Spinal cord (tissue), 10 donors: ENCODE results near the gene SERTAD3. TPM values are rescaled to one million over a fixed set of nuclear protein-coding genes. Genes with fewer than 3 reads are reported as not detected.

ENCODE experiments used
- DNase-seq, 6 donors: peaks; one replicate each; pipeline versions ENCODE4 v3.0.0 to v3.0.0-alpha.2; 2013 to 2015; ENCODE audit warnings: low spot score in 6 of 6, low read depth in 4 of 6
- H3K27ac ChIP-seq: one replicate; pipeline ENCODE4 v1.5.1; 2013; ENCODE audit warnings: low read depth, low read length, control low read depth
- H3K27me3 ChIP-seq: one replicate; pipeline ENCODE4 v1.6.1; 2013; ENCODE audit warnings: low read length; ENCODE audit not compliant: control insufficient read depth, insufficient read depth
- H3K36me3 ChIP-seq: one replicate; pipeline ENCODE4 v1.6.1; 2013; ENCODE audit warnings: low read length; ENCODE audit not compliant: control insufficient read depth, insufficient read depth
- H3K4me1 ChIP-seq: one replicate; pipeline ENCODE4 v1.6.1; 2013; ENCODE audit warnings: low read length; ENCODE audit not compliant: control insufficient read depth, insufficient read depth
- H3K4me3 ChIP-seq: one replicate; pipeline ENCODE4 v1.5.1; 2013; ENCODE audit warnings: low read depth, low read length, control low read depth
- H3K9me3 ChIP-seq: one replicate; pipeline ENCODE4 v1.6.1; 2013; ENCODE audit warnings: low read length; ENCODE audit not compliant: control insufficient read depth, insufficient read depth
- WGBS: methylation state at CpG from one replicate; pipeline ENCODE4 v1.1.5; 2013; ENCODE audit warnings: missing lambda C conversion rate; ENCODE audit not compliant: insufficient coverage; 5-methylcytosine and 5-hydroxymethylcytosine counted together
- polyA plus RNA-seq, 2 donors: library from polyadenylated mRNA; unstranded; fragments of 120-200 nt; gene quantifications; one replicate each; pipeline ENCODE4 v1.2.1, GENCODE V29; 2013; ENCODE audit not compliant: insufficient read length in 2 of 2
- small RNA-seq: library from RNA; depleted of rRNA; stranded (forward); fragments of <200 nt; gene quantifications from one replicate; pipeline ENCODE3, GENCODE V24; 2014; ENCODE audit warnings: low replicate concordance
- total RNA-seq, 2 donors: library from RNA; depleted of rRNA in 1 of 2; stranded (reverse); fragments of 120-200 nt in 1 of 2; fragments of >200 nt in 1 of 2; gene quantifications; one replicate each; pipeline versions ENCODE4 v1.2.3 to v1.2.4, GENCODE V29; 2013 to 2014
- donor health status: healthy.

SERTAD3 gene
- total and polyA plus RNA-seq, 4 donors: 13.3 to 35.4 (median 15.2) TPM

DNA sequence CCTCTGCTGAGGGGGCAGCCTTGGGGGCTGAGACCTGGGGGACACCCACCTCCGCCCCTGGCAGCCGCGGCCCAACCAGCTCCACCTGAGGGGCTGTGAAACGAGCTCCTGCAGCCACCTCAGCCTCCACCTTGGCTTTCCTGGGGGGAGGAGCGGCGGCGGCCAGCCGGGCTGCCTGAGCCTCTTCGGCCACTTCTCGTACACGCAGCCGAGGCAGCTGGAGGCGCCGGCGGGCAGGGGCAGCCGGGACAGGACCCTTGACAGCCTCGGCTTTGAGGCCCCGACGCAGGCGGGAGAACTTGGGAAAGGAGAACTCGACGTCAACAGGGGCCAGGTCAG is 46.6 kb downstream of the SERTAD3 start:
- H3K27ac ChIP-seq: no peak overlapping the region
- H3K9me3 ChIP-seq: no peaks in the 10 kb centered on the region
- H3K4me1 ChIP-seq: peaks cover 6% of the 10 kb centered on the region
- 94% methylated on average over 20 of the region's 22 CpGs for WGBS
- H3K36me3 ChIP-seq: peaks cover 19% of the 10 kb centered on the region
- DNase-seq: no peak
- H3K4me3 ChIP-seq: no peak overlapping the region
- H3K27me3 ChIP-seq: peaks cover 2% of the 10 kb centered on the region

DNA sequence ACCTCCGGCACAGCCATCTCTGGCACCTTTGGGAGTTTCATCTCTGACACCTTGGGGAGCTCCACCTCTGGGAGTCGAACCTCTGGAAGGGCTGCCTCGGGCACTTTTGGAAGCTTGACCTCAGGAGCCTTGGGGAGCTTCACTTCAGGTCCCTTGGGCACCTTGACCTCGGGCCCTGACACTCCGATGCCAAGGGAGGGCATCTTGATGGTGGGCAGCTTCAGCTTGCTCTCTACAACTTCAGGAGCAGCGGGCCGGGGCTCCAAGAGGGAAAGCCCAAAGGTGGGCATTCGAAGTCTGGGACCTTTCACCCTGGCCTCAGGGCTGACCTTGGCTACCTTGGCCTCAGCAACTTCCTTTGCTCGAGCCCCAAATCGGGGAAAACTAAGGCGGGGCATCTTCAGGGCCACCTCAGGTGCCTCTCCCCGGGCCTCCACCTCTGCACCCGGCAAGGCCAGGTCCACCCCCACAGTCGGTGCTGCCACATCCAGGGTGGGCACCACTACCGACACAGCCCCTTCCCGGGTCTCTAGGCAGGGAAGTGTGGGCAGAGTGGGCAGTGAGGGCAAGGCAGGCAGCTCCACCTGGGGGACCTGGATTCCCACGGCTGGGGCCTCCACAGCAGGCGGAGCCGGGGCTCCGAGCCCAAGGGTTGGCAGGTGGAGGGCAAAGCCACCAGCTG is 47.1 kb downstream of the SERTAD3 start:
- Histone ChIP-seq H3K4me1 (peaks cover 6% of the 10 kb centered on the region), H3K4me3 (no peak overlapping the region), H3K27me3 (peaks cover 2% of the 10 kb centered on the region), H3K9me3 (no peaks in the 10 kb centered on the region), H3K27ac (no peak overlapping the region), H3K36me3 (peaks cover 19% of the 10 kb centered on the region)
- no peak for DNase-seq
- WGBS: 93% methylated on average over 20 of the region's 20 CpGs

DNA sequence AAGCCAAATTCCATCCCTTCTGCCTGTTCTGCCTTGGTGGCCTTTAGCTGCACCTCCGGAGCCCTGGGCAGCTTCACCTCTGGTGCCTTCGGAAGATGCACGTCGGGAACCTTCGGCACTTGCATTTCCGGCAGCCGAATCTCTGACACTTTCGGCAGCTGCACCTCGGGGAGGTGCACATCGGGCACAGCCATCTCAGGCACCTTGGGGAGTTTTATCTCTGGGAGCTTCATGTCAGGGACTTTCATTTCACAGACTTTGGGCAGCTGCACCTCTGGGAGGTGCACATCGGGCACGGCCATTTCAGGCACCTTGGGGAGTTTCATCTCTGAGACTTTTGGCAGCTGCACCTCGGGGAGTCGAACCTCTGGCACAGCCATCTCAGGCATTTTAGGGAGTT is 48.2 kb downstream of the SERTAD3 start:
- Histone ChIP-seq H3K4me1 (peaks cover 6% of the 10 kb centered on the region), H3K9me3 (no peaks in the 10 kb centered on the region), H3K27me3 (peaks cover 2% of the 10 kb centered on the region), H3K27ac (no peak overlapping the region), H3K4me3 (no peak overlapping the region), H3K36me3 (peaks cover 19% of the 10 kb centered on the region)
- no peak for DNase-seq
- 91% methylated on average over 14 of the region's 14 CpGs for WGBS

DNA sequence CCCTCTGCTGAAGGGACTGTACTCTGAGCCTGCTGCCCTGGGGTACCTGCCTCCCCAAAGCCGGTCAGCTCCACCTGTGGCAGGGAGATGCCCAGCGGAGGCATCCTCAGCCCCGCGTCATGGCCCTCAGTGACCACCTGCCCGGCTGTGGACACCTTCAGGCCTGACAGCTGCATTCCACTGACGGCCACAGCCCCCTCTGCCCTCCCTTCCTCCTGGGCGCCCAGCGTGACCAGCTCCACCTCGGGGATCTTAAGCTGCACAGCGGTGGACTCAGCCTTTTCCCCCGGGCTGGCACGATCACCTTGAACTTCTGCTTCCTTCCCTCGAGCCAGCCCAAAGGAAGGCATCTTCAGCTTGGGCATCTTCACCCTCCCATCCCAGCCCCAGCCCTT is 49.3 kb downstream of the SERTAD3 start:
- Histone ChIP-seq H3K4me1 (peaks cover 6% of the 10 kb centered on the region), H3K4me3 (no peak overlapping the region), H3K9me3 (no peaks in the 10 kb centered on the region), H3K27me3 (peaks cover 2% of the 10 kb centered on the region), H3K27ac (no peak overlapping the region), H3K36me3 (peaks cover 22% of the 10 kb centered on the region)
- WGBS: 74% methylated on average over 13 of the region's 13 CpGs
- DNase-seq: no peak

DNA sequence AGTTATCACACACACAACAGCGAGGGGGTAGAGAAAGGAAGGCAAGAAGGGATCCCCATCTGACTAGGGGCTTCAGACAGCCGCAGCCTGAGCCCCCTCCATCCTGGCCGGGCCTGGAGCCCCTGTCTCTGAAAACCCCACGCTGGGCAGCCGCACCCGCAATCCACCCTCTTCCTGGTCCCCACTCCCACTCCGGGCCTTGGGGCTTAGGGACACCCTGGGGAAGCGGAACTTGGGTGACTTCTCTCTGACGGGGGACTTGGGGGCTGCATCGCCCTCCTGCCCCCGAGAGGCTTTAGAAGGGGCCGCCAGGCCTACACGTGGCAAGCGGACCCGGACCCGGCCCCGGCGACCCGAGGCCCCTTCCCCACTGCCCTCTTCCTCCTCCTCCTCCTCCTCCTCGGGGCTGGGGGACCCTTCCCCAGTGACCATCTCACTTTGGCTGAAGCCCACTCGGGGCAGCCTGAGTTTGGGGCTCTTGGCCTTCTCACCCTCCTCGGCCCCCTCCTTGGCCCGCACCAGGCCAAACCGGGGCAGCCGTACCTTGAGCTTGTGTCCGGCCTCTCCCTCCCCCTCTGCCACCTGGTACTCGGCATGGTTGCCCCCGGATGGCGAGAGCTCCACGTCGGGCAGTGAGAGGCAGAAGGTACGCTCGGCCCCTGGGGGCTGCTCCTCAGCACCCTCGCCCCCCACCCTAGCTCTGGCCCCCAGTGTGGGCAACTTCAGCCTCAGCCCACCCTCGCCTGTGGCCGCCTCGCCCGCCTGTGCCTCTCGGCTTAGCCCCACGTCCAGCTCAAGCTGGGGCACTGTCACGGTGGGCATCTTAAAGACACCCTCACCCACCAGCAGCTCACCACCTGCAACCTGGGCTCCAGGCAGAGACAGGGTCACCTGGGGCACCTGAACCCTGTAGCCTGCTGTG is 50.0 kb downstream of the SERTAD3 start:
- Histone ChIP-seq H3K4me3 (no peak overlapping the region), H3K4me1 (peaks cover 6% of the 10 kb centered on the region), H3K27ac (no peak overlapping the region), H3K27me3 (peaks cover 2% of the 10 kb centered on the region), H3K9me3 (no peaks in the 10 kb centered on the region), H3K36me3 (peaks cover 25% of the 10 kb centered on the region)
- no peak for DNase-seq
- 86% methylated on average over 32 of the region's 41 CpGs for WGBS

- H3K36me3 ChIP-seq: peaks cover 25% of the 10 kb centered on the region
- H3K27ac ChIP-seq: no peak overlapping the region
- WGBS: 48% methylated on average over 4 of the region's 9 CpGs
- no peaks in the 10 kb centered on the region for H3K4me1 ChIP-seq
- H3K4me3 ChIP-seq: no peak overlapping the region
- no peak for DNase-seq
- H3K9me3 ChIP-seq: no peaks in the 10 kb centered on the region
- H3K27me3 ChIP-seq: peaks cover 2% of the 10 kb centered on the region
Observed at GRCh38 chr19:40392894-40393517, 51.1 kb downstream of the SERTAD3 start.

DNA sequence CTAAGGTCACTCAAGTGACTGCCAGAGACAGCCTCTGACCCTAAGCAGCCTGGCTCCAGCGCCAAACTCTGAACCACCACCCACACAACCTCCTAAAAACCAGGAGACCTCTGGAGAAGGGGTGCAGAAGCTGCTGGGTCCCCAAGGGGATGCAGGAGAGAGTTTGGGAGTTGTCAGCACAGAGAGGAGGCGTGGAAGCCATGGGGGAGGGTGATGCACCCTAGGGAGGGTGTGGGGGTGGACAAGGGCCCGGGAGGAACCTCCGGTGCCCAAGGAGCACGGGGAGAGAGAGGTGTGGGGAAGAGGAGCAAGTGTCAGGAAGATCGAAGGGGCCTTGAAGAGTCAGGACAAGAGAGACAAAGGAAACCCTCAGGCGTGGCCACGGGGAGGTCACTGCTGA is 52.0 kb downstream of the SERTAD3 start:
- Histone ChIP-seq H3K27ac (no peak overlapping the region), H3K9me3 (no peaks in the 10 kb centered on the region), H3K36me3 (peaks cover 19% of the 10 kb centered on the region), H3K27me3 (no peaks in the 10 kb centered on the region), H3K4me1 (no peaks in the 10 kb centered on the region), H3K4me3 (no peak overlapping the region)
- no peak for DNase-seq
- WGBS: 71% methylated on average over 7 of the region's 8 CpGs

Small RNA genes within 50 kb of the gene (small RNA-seq; reads per million reads assigned to genes)
- gene RF00017: not detected

Other genes starting within 250 kb of the SERTAD3 start
- gene TTC9B, start 226.0 kb downstream of the SERTAD3 start, total RNA-seq: 10 to 100 TPM; 19.9 to 34.2 TPM
- 100 to 1,000 TPM; 134 to 139 TPM for gene TTC9B, start 226.0 kb downstream of the SERTAD3 start, polyA plus RNA-seq
- gene CCNP, start 217.6 kb downstream of the SERTAD3 start, total RNA-seq: 1 to 10 TPM in 1 of 2 donors, under 1 TPM in 1; 0.69 to 1.3 TPM
- 1 to 10 TPM; 2.8 to 4.5 TPM for gene CCNP, start 217.6 kb downstream of the SERTAD3 start, polyA plus RNA-seq
- gene AKT2, start 159.0 kb downstream of the SERTAD3 start, total RNA-seq: 100 to 1,000 TPM in 1 of 2 donors, 10 to 100 TPM in 1; 62.8 to 126 TPM
- gene AKT2, start 159.0 kb downstream of the SERTAD3 start, polyA plus RNA-seq: 100 to 1,000 TPM; 154 to 210 TPM
- gene C19orf47, start 95.9 kb downstream of the SERTAD3 start, total RNA-seq: 1 to 10 TPM; 6.9 to 8.7 TPM
- gene C19orf47, start 95.9 kb downstream of the SERTAD3 start, polyA plus RNA-seq: 10 to 100 TPM; 22.8 to 24.4 TPM
- gene PLD3, start 95.6 kb downstream of the SERTAD3 start, total RNA-seq: 100 to 1,000 TPM; 257 to 394 TPM
- 100 to 1,000 TPM; 449 to 522 TPM for gene PLD3, start 95.6 kb downstream of the SERTAD3 start, polyA plus RNA-seq
- under 1 TPM; 0.10 to 0.11 TPM for gene HIPK4, start 54.2 kb downstream of the SERTAD3 start, total RNA-seq
- 1 to 10 TPM in 1 of 2 donors, under 1 TPM in 1; 0.70 to 1.6 TPM for gene HIPK4, start 54.2 kb downstream of the SERTAD3 start, polyA plus RNA-seq
- 10 to 100 TPM; 28.7 to 51.7 TPM for gene PRX, start 31.0 kb downstream of the SERTAD3 start, total RNA-seq
- gene PRX, start 31.0 kb downstream of the SERTAD3 start, polyA plus RNA-seq: 1 to 10 TPM; 6.1 to 9.7 TPM
- 10 to 100 TPM in 1 of 2 donors, 1 to 10 TPM in 1; 8.1 to 11.4 TPM for gene SERTAD1, start 18.3 kb downstream of the SERTAD3 start, total RNA-seq
- 1 to 10 TPM; 4.9 to 5.5 TPM for gene SERTAD1, start 18.3 kb downstream of the SERTAD3 start, polyA plus RNA-seq
- gene BLVRB, start 21.4 kb upstream of the SERTAD3 start, total RNA-seq: 100 to 1,000 TPM in 1 of 2 donors, 10 to 100 TPM in 1; 70.9 to 102 TPM
- 10 to 100 TPM; 23.0 to 27.3 TPM for gene BLVRB, start 21.4 kb upstream of the SERTAD3 start, polyA plus RNA-seq
- gene SPTBN4, start 22.7 kb upstream of the SERTAD3 start, total RNA-seq: 10 to 100 TPM; 13.9 to 24.2 TPM
- gene SPTBN4, start 22.7 kb upstream of the SERTAD3 start, polyA plus RNA-seq: 10 to 100 TPM; 31.9 to 43.8 TPM
- gene SHKBP1, start 132.5 kb upstream of the SERTAD3 start, total RNA-seq: 10 to 100 TPM in 1 of 2 donors, 1 to 10 TPM in 1; 9.6 to 11.8 TPM
- 10 to 100 TPM; 36.9 to 43.1 TPM for gene SHKBP1, start 132.5 kb upstream of the SERTAD3 start, polyA plus RNA-seq
- 10 to 100 TPM; 57.6 to 82.0 TPM for gene LTBP4, start 157.0 kb upstream of the SERTAD3 start, total RNA-seq
- 100 to 1,000 TPM in 1 of 2 donors, 10 to 100 TPM in 1; 57.5 to 141 TPM for gene LTBP4, start 157.0 kb upstream of the SERTAD3 start, polyA plus RNA-seq
- 10 to 100 TPM; 19.0 to 23.7 TPM for gene NUMBL, start 246.3 kb upstream of the SERTAD3 start, total RNA-seq
- 10 to 100 TPM; 46.6 to 66.5 TPM for gene NUMBL, start 246.3 kb upstream of the SERTAD3 start, polyA plus RNA-seq